ENCODE data around the gene GRID2. TPM values are rescaled to one million over a fixed set of nuclear protein-coding genes. Genes with fewer than 3 reads are reported as not detected.

Gene GRID2
- total and polyA plus RNA-seq, 2 of the 13 experiments (the other 11 are each of a cell fraction or from before 2014, with no cell fraction given), result not detected

GRCh38 chr4:93042746-93043145, 739.0 kb downstream of the GRID2 start:
- no peaks in the 10 kb centered on the region for H3K4me1 ChIP-seq (ENCODE audit: insufficient read depth, low read length)
- H3K9me3 ChIP-seq (ENCODE audit: low read length), result no peaks in the 10 kb centered on the region
- in situ Hi-C loops (cut with HindIII; ENCODE audit: extremely low pct_ligation_motif_present, low pct_unique_long_range_greater_than_20kb), result no loop called here
- H3K4me2 ChIP-seq (ENCODE audit: low read depth, low read length), result no peak overlapping the region
- no peaks in the 10 kb centered on the region for H3K79me2 ChIP-seq (ENCODE audit: insufficient read depth, low read length)
- H2AFZ ChIP-seq (ENCODE audit: low read length), result no peak overlapping the region
- no TSS peak for BruUV-seq (replicated peaks)
- FAIRE-seq, result no peak
- no peak overlapping the region for H3K9ac ChIP-seq (ENCODE audit: insufficient read depth, low read depth, low read length)
- no peaks in the 10 kb centered on the region for H4K20me1 ChIP-seq (ENCODE audit: insufficient read depth, low read length)
- POLR2A ChIA-PET, result no interaction called here
- no peaks in the 10 kb centered on the region for H3K36me3 ChIP-seq (replicated peaks in 1 of 2; ENCODE audit: control insufficient read depth in 1 of 2, insufficient read depth in 2 of 2, low read length in 2 of 2)
- TF ChIP-seq PBX2 (CRISPR knock-in tag; IDR thresholded peaks at IDR 0.05) (no peak), DR1 (CRISPR knock-in tag; IDR thresholded peaks at IDR 0.05) (no peak), ZNF367 (CRISPR knock-in tag; IDR thresholded peaks at IDR 0.05; ENCODE audit: borderline replicate concordance) (no peak), ZBTB3 (CRISPR knock-in tag; IDR thresholded peaks at IDR 0.05; ENCODE audit: borderline replicate concordance, low read depth) (no peak), ZFAT (CRISPR knock-in tag; conservative IDR thresholded peaks at IDR 0.05) (no peak), ZNF75D (CRISPR knock-in tag; IDR thresholded peaks at IDR 0.05; ENCODE audit: borderline replicate concordance) (no peak), RERE (CRISPR knock-in tag; IDR thresholded peaks at IDR 0.05; ENCODE audit: low read depth) (no peak), REL (CRISPR knock-in tag; conservative IDR thresholded peaks at IDR 0.05) (no peak), MLX (CRISPR knock-in tag; IDR thresholded peaks at IDR 0.05) (no peak), ZKSCAN1 (IDR thresholded peaks at IDR 0.05; ENCODE audit: low read length) (no peak), ZNF558 (CRISPR knock-in tag; IDR thresholded peaks at IDR 0.05; ENCODE audit: borderline replicate concordance) (no peak), ZNF550 (CRISPR knock-in tag; IDR thresholded peaks at IDR 0.05; ENCODE audit: borderline replicate concordance) (no peak), SALL1 (CRISPR knock-in tag; IDR thresholded peaks at IDR 0.05) (no peak)
- ATAC-seq, result no peak
- CTCF ChIA-PET (ENCODE audit: low intra/inter-chr PET ratio, low total read pairs), result no interaction called here
- no peak overlapping the region for H3K27ac ChIP-seq (ENCODE audit: extremely low read length, insufficient read depth, low read length)
- H3K4me3 ChIP-seq (replicated peaks in 1 of 3; ENCODE audit: insufficient read depth in 1 of 3, low read depth in 2 of 3, low read length in 3 of 3), result no peak overlapping the region
- no peaks in the 10 kb centered on the region; a peak in 1 of 5 replicates for H3K27me3 ChIP-seq (ENCODE audit: control insufficient read depth in 1 of 2, insufficient read depth in 2 of 2, low read length in 2 of 2)
- intact Hi-C loops (cut with micrococcal nuclease; ENCODE audit: unreplicated experiment), result no loop called here
- DNase-seq (ENCODE audit: low spot score), result no peak

Data from HepG2 (cell line).